ENCODE data around the gene SLC29A2. TPM values are rescaled to one million over a fixed set of nuclear protein-coding genes. Genes with fewer than 3 reads are reported as not detected.
"Not testable (repeated sequence)": the region's sequence is repeated elsewhere in the genome, so short reads cannot be mapped to it uniquely, and the experiment has no call there.

SLC29A2 gene
- total RNA-seq, 1 experiment from 2014 or later, result 39.7 TPM

DNA sequence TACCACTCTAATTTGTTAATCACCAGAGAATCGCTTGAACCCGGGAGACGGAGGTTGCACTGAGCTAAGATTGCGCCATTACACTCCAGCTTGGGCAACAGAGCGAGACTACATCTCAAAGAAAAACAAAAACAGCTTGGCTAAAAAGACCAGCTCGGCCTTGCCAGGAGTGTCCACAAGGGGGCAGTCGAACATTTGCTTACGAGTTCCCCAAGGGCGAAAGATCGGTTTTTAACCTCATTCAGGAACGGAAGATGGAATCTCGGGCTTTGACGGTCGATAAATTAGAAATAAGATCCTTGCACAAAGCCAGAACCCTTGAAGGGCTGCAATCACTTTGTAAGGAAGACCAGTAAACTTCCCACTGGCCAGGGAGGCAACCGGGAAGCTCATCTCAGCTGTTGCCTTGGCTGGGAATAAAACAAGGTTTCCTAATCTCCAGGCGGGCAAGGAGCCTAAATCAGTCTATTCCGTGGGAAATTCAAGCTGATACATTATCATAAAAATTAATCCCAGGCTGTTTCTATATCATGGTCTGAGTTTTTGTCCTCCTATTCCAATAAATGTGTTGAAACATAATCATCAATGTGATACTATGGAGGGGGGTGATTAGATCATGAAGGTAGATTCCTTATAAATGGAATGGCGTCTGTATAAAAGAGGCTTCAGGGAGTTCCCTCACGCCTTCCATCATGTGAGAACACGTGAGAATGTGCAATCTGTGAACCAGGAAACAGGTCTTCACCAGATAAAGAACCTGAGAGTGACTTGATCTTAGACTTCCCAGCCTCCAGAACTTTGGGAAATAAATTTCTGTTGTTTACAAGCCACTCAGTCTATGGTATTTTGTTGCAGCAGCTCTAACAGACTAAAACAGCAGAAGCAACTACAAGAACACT is 14.9 kb upstream of the SLC29A2 start (continued):
- TF ChIP-seq, protein P1, sequence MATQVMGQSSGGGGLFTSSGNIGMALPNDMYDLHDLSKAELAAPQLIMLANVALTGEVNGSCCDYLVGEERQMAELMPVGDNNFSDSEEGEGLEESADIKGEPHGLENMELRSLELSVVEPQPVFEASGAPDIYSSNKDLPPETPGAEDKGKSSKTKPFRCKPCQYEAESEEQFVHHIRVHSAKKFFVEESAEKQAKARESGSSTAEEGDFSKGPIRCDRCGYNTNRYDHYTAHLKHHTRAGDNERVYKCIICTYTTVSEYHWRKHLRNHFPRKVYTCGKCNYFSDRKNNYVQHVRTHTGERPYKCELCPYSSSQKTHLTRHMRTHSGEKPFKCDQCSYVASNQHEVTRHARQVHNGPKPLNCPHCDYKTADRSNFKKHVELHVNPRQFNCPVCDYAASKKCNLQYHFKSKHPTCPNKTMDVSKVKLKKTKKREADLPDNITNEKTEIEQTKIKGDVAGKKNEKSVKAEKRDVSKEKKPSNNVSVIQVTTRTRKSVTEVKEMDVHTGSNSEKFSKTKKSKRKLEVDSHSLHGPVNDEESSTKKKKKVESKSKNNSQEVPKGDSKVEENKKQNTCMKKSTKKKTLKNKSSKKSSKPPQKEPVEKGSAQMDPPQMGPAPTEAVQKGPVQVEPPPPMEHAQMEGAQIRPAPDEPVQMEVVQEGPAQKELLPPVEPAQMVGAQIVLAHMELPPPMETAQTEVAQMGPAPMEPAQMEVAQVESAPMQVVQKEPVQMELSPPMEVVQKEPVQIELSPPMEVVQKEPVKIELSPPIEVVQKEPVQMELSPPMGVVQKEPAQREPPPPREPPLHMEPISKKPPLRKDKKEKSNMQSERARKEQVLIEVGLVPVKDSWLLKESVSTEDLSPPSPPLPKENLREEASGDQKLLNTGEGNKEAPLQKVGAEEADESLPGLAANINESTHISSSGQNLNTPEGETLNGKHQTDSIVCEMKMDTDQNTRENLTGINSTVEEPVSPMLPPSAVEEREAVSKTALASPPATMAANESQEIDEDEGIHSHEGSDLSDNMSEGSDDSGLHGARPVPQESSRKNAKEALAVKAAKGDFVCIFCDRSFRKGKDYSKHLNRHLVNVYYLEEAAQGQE (IDR thresholded peaks at IDR 0.05; ENCODE audit: low read depth), result no peak
- no peak for TF ChIP-seq EZH2phosphoT487 (IDR thresholded peaks at IDR 0.05; ENCODE audit: borderline replicate concordance)

DNA sequence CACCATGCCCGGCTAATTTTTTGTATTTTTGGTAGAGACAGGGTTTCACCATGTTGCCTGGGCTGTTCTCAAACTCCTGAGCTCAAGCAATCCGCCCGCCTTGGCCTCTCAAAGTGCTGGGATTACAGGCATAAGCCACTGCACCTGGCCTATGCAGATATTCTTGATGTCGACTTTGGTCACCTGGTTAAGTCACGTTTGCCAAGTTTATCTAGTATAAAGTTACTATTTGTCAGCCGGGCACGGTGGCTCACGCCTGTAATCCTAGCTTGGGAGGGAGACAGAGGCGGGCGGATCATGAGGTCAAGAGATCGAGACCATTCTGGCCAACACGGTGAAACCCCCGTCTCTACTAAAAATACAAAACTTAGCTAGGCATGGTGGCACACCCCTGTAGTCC is 12.8 kb upstream of the SLC29A2 start:
- H2AFZ ChIP-seq (ENCODE audit: low read depth, low read length, poor library complexity, severe bottlenecking), result peak overlapping the region; percentile 93
- H3K9me2 ChIP-seq (ENCODE audit: insufficient read depth); H3K27me3 ChIP-seq (ENCODE audit: insufficient read depth, low read length); H3K36me3 ChIP-seq (ENCODE audit: control insufficient read depth in 1 of 2, insufficient read depth in 2 of 2, low read length in 2 of 2); intact Hi-C loops (cut with micrococcal nuclease); ATAC-seq; H3K79me2 ChIP-seq (ENCODE audit: insufficient read depth, low read length); H3K9me3 ChIP-seq (ENCODE audit: control insufficient read depth in 1 of 2, insufficient read depth in 1 of 2, low read depth in 1 of 2, low read length in 2 of 2); H3K4me3 ChIP-seq (replicated peaks in 1 of 2; ENCODE audit: low read depth in 1 of 2, low read length in 2 of 2); BruUV-seq (replicated peaks); H3K4me2 ChIP-seq (ENCODE audit: low read length); H4K20me1 ChIP-seq (ENCODE audit: insufficient read depth); DNase-seq (ENCODE audit: low read depth, low spot score); H3K9ac ChIP-seq (ENCODE audit: low read length); H3K27ac ChIP-seq (ENCODE audit: low read depth, low read length): not testable (repeated sequence)
- ChIA-PET RAD21 (ENCODE audit: low non-redundant PET in 1 of 2, low total read pairs in 2 of 2, uncharacterized antibody in 2 of 2, unreplicated experiment in 2 of 2) (interaction anchor here in 1 of 2 experiments (0.7 kb wide), 1 partner anchor 502 kb away, joined by 3 read pairs; no protein-coding TSS in a partner anchor), POLR2A (interaction anchor here (1.1 kb wide), 1 partner anchor 12 kb away, joined by 4 read pairs; no protein-coding TSS in a partner anchor), CTCF (interaction anchor here (1.8 to 10.1 kb wide), 4 partner anchors 20 to 294 kb away, joined by 5 to 121 read pairs (median 26); partner anchors contain the start of gene RBM4B)
- H3K4me1 ChIP-seq (ENCODE audit: control insufficient read depth in 1 of 2, insufficient read depth in 2 of 2, low read length in 2 of 2), result peaks cover 19 to 43% of the 10 kb centered on the region in 2 experiments

Data from HCT116 (cell line).